HG02943 (cell line): ENCODE measurements around the gene TACR1.

Experiments used
- ATAC-seq: cut with Tn5 transposase; IDR thresholded peaks from one replicate; pipeline ENCODE4 v1.9.1; 2021; ENCODE audit warnings: mild to moderate bottlenecking, low read depth, moderate library complexity; ENCODE audit not compliant: unreplicated experiment

Gene TACR1

GRCh38 chr2:75025633-75026380 is 173.5 kb downstream of the TACR1 start:
- no peak for ATAC-seq

DNA sequence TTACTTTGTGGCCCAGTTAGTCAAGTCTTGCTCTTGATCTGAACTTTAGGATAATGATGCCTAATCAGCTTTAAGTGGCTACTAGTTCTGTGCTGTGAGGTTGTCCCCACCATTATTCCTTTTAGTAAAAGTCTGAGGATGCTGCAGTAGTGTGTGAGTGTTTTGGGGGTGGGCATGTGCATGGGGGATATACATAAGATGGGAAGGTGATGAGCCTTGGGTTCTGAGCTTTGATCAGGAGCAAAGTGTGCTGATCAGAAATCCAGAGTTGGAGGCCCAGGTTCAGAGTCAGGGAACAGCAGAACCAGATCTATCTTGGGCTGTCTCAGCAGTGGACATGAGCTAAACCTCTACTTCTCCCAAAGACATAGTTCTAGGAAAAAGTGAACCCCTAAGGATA is 174.1 kb downstream of the TACR1 start:
- ATAC-seq = no peak

DNA sequence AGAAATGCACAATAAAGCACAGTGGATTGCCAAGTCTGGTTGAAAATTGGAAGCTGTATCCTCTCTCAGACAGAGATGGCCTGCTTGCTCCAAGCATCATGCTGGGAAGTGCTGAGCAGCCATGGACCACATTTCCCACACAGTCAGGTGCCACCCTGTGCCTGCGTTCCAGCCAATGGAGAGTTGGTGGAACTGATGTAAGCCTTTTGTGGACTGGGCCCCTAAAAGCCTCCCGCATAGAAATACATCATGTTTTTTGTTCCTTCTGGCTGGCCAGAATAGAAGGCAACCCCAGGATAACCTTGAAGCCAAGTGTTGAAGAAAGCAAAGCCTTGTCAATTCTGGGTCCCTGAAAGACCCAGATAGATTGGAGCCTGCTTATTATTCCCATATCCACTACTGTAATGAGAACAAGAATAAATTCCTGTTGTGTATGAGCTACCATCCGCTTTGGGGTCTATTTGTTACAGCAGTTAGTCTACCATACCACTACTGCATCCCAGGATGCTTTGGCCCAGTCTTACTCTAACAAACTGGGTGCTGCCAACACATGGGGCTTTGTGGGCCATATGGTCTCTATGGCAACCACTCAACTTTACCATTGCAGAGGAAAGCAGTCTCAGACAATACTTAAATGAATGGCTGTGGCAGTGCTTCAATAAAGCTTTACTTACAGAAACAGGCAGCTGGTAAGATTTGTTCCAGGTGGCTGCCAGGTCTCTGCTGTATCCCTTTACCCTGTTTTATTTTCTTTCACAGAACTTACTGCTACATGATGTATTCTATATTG is 175.5 kb downstream of the TACR1 start:
- no peak for ATAC-seq

GRCh38 chr2:75022516-75022915 is 176.8 kb downstream of the TACR1 start:
- no peak for ATAC-seq

- ATAC-seq = no peak
Observed at GRCh38 chr2:75021672-75022071, 177.6 kb downstream of the TACR1 start.

DNA sequence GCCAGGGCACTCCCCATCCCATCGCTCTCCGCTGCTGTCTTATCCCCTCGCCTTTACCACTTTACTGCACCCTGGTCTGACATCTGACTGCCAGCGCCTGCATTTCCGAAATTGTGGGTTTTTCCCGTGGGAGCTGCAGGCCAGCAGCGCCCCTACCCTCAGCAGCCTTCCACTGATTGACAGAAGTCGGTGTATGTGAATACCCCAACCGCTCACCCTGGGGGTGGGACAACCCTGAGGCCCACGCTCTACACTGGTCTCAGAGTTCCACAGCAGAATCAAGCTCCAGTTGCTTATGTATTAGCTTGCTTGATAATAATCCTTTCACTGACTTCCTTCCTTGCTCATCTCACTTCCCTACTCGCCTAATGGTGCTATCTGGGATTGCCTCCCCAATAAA is 178.8 kb downstream of the TACR1 start:
- no peak for ATAC-seq

- ATAC-seq = no peak
Observed at GRCh38 chr2:75019790-75020189, 179.5 kb downstream of the TACR1 start.

GRCh38 chr2:75018162-75018561 is 181.2 kb downstream of the TACR1 start:
- ATAC-seq = no peak

DNA sequence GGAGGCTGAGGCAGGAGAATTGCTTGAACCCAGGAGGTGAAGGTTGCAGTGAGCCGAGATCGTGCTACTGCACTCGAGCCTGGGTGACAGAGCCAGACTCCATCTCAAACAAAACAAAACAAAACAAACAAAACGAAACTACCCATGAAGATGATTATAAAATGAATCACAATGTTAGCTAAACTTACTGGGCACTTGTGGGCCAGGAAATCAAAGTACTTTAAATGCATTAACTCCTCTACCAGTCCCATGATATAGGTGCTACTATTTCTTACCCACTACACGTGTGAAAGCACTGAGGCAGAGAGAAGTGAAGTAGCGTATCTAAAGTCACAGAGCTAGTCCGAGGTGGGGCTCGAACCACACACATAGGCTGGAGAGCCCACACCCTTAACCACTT is 187.2 kb downstream of the TACR1 start:
- ATAC-seq = no peak

DNA sequence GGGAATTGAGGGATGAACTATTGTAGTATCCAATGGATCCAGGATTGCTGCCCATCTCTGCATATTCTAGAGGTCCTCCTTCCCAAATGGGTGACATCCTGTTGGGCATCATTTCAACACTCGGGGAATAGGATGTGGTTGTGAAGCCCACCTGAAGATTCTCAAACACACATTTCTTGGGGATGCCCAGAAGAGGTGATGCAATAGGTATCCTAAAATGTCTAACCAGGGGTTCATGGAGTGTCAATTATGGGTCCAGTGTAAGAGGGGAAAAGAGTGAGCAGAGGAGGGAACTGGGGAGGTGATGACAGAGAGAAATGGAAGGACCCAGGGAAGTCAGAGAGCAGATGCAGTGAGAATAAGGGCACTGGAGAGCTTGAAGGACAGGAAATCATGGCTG is 188.7 kb downstream of the TACR1 start:
- ATAC-seq = no peak

GRCh38 chr2:75007819-75008218 is 191.5 kb downstream of the TACR1 start:
- ATAC-seq = no peak

- ATAC-seq = no peak
Observed at GRCh38 chr2:75007061-75007460, 192.3 kb downstream of the TACR1 start.

- ATAC-seq = no peak
Observed at GRCh38 chr2:75006041-75006440, 193.3 kb downstream of the TACR1 start.

DNA sequence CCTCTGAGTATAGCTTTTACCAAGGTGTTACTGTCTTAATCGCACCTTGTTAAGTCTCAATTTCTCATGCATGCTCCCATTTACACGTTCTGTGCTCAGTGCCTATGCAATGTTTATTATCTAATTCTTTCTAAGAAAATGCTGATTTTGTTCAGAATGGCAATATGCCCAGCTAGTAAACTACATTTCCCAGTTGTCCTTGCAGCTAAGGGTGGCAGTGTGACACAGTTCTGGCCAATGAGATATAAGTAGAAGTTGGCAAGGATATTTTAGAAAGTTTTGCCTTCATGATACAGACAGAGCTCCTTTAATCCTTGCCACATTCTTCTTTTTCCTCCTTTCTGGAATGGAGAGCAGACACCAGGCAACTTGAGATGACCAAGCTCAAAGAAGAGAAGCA is 195.5 kb downstream of the TACR1 start:
- no peak for ATAC-seq

GRCh38 chr2:75003276-75003675 is 196.0 kb downstream of the TACR1 start:
- no peak for ATAC-seq

DNA sequence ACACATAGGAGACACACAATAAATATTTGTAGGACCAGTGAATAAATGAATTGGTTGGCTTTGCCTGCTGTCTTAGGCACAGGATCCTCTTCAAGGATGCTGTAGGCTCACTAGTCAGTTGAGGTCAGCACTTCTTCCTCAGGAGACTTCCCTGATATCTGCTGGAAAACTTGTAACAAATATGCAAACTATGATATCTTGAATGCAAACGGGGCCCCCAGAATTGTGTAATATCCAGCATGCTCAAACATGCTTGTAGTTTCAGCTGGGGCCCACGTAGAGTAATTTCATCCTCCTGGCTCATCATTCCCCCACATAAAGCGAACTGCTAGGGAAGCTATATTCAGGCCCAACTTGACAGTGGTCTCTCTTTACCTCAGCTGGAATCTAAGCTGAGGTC is 197.3 kb downstream of the TACR1 start:
- ATAC-seq = no peak

- ATAC-seq = no peak
Observed at GRCh38 chr2:74999468-74999867, 199.9 kb downstream of the TACR1 start.
